ENCODE data around the gene PRKCH.

The PRKCH gene

GRCh38 chr14:61296151-61296550 lies 25.2 kb upstream of the PRKCH start:
- Histone ChIP-seq H4K20me1 (ENCODE audit: low read depth, low read length) (no peaks in the 10 kb centered on the region), H3K27ac (ENCODE audit: low read depth, low read length) (no peak overlapping the region), H3K27me3 (ENCODE audit: low read length) (no peaks in the 10 kb centered on the region), H3K9ac (ENCODE audit: low read length) (no peak overlapping the region), H3F3A (ENCODE audit: insufficient read depth) (no peaks in the 10 kb centered on the region), H2AFZ (ENCODE audit: low read depth, low read length, severe bottlenecking) (no peak overlapping the region), H3K4me2 (ENCODE audit: low read depth, low read length, poor library complexity, severe bottlenecking) (no peak overlapping the region), H3K9me2 (replicated peaks; ENCODE audit: insufficient read depth, low read length) (no peaks in the 10 kb centered on the region), H3K79me2 (ENCODE audit: insufficient read depth, low read length) (no peaks in the 10 kb centered on the region), H3K4me3 (ENCODE audit: insufficient read depth, low read length, poor library complexity, severe bottlenecking) (no peak overlapping the region), H3K9me3 (ENCODE audit: insufficient read depth, low read length) (no peaks in the 10 kb centered on the region), H3K36me3 (ENCODE audit: low read length) (no peaks in the 10 kb centered on the region)
- no peak for TF ChIP-seq EZH2phosphoT487 (conservative IDR thresholded peaks at IDR 0.05; ENCODE audit: low read length)
- no peak for TF ChIP-seq CTCF (IDR thresholded peaks at IDR 0.05; ENCODE audit: insufficient read depth, low read length, poor library complexity, severe bottlenecking)

DNA sequence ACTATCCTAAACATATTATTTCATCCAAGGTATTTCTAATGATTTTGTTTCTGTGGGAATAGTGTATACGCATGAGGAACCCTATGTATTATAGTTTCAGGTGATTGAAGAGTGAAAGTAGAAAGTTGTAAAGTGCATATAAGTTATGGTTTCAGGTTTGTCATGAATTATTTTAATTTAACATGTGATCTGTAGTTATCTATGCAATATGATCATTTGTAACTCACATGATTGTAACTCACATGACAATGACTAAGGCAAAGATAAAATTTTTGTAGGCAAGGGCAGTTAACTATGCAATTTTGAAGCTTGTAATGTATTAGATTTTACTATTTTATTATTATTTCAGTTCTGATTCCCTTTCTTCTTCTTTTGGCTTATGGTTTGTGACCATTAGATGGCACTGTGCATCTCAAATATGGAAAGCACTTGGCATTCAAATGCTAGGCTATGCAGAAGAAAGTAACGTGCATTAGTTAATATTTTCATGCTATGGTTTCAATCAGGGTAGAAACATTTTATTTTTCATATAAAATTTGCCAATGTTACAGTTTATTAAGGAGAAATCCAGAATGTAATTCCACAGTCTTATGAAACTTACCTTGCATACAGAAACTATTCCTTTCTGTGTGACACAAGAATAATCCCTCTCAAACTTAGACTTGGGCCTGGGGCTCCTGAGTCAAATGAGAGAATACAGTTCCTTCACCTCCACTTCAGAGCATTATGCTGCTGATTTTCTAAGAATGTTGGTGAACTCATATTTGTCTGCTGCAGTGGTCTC lies 24.5 kb upstream of the PRKCH start:
- Histone ChIP-seq H3K27ac (ENCODE audit: low read depth, low read length) (no peak overlapping the region), H3K9ac (ENCODE audit: low read length) (no peak overlapping the region), H3K4me2 (ENCODE audit: low read depth, low read length, poor library complexity, severe bottlenecking) (no peak overlapping the region), H3K9me3 (ENCODE audit: insufficient read depth, low read length) (no peaks in the 10 kb centered on the region), H3K79me2 (ENCODE audit: insufficient read depth, low read length) (no peaks in the 10 kb centered on the region), H3K27me3 (ENCODE audit: low read length) (no peaks in the 10 kb centered on the region), H3K4me3 (ENCODE audit: insufficient read depth, low read length, poor library complexity, severe bottlenecking) (no peak overlapping the region), H3F3A (ENCODE audit: insufficient read depth) (no peaks in the 10 kb centered on the region), H4K20me1 (ENCODE audit: low read depth, low read length) (no peaks in the 10 kb centered on the region), H3K36me3 (ENCODE audit: low read length) (no peaks in the 10 kb centered on the region), H3K9me2 (replicated peaks; ENCODE audit: insufficient read depth, low read length) (no peaks in the 10 kb centered on the region), H2AFZ (ENCODE audit: low read depth, low read length, severe bottlenecking) (no peak overlapping the region)
- peak; percentile 71 for TF ChIP-seq CTCF (IDR thresholded peaks at IDR 0.05; ENCODE audit: insufficient read depth, low read length, poor library complexity, severe bottlenecking)
- no peak for TF ChIP-seq EZH2phosphoT487 (conservative IDR thresholded peaks at IDR 0.05; ENCODE audit: low read length)

DNA sequence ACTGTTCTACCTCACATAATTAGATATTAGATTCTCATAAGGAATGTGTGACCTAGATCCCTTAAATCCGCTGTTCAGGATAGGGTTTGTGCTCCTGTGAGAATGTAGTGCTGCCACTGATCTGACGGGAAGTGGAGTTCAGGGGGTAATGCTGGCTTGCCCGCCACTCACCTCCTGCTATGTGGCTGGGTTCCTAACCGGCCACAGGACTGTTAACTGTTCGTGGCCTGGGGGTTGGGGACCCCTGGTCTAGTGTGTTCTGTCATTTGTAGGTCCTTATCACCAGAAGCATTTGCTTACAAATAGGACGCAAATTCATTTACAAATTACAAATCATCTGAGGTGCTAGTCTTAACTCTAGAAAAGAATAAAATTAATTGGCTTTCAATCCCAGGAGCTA lies 23.8 kb upstream of the PRKCH start:
- Histone ChIP-seq H4K20me1 (ENCODE audit: low read depth, low read length) (no peaks in the 10 kb centered on the region), H3K9me2 (replicated peaks; ENCODE audit: insufficient read depth, low read length) (no peaks in the 10 kb centered on the region), H3K4me3 (ENCODE audit: insufficient read depth, low read length, poor library complexity, severe bottlenecking) (no peak overlapping the region), H3K79me2 (ENCODE audit: insufficient read depth, low read length) (no peaks in the 10 kb centered on the region), H3F3A (ENCODE audit: insufficient read depth) (no peaks in the 10 kb centered on the region), H3K27ac (ENCODE audit: low read depth, low read length) (no peak overlapping the region), H2AFZ (ENCODE audit: low read depth, low read length, severe bottlenecking) (no peak overlapping the region), H3K4me2 (ENCODE audit: low read depth, low read length, poor library complexity, severe bottlenecking) (no peak overlapping the region), H3K36me3 (ENCODE audit: low read length) (no peaks in the 10 kb centered on the region), H3K9me3 (ENCODE audit: insufficient read depth, low read length) (no peaks in the 10 kb centered on the region), H3K9ac (ENCODE audit: low read length) (no peak overlapping the region), H3K27me3 (ENCODE audit: low read length) (no peaks in the 10 kb centered on the region)
- TF ChIP-seq EZH2phosphoT487 (conservative IDR thresholded peaks at IDR 0.05; ENCODE audit: low read length) (no peak), CTCF (IDR thresholded peaks at IDR 0.05; ENCODE audit: insufficient read depth, low read length, poor library complexity, severe bottlenecking) (no peak)

All from SU-DHL-6 (cell line).